Endothelial cell of umbilical vein (primary cell): Measurements from ENCODE around the gene TM4SF20. TPM values are rescaled to one million over a fixed set of nuclear protein-coding genes. Genes with fewer than 3 reads are reported as not detected.

Experiments
- BruUV-seq: library from RNA; stranded (reverse); fragments of 400-500 nt; replicated peaks from 2 replicates; lab custom pipeline; 2021; lab: Mats Ljungman, UMichigan
- CTCF ChIA-PET: fragments of 300-600, 350-600 bp; sonication (Branson Sonifier 250); formaldehyde crosslinking; loops from one replicate; lab custom pipeline; 2021; ENCODE audit warnings: antibody characterized with exemption, inconsistent platforms; lab: Charles Lee
- POLR2A ChIA-PET: fragments of 300-600, 350-600 bp; sonication (Branson Sonifier 250); formaldehyde crosslinking; loops from one replicate; lab custom pipeline; 2021; ENCODE audit warnings: antibody characterized with exemption, inconsistent platforms; lab: Charles Lee
- DNase-seq: peaks from one replicate; pipeline ENCODE4 v3.0.0-alpha.2; 2011; ENCODE audit warnings: low read depth, low spot score
- FAIRE-seq: peaks from 2 replicates; lab custom pipeline; 2011; peaks lifted over from hg19 to GRCh38; lab: Jason Lieb, UNC
- H2AFZ ChIP-seq: 2 replicates; pipeline ENCODE4 v1.6.0; 2012; ENCODE audit warnings: low read depth, low read length, control low read depth, inconsistent platforms
- H3K27ac ChIP-seq: 2 replicates; pipeline ENCODE4 v1.5.1; 2011; ENCODE audit warnings: low read depth, mild to moderate bottlenecking, control low read depth, low read length, moderate library complexity; ENCODE audit not compliant: insufficient read depth
- H3K27me3 ChIP-seq, 2 experiments: 2 replicates each; pipeline versions ENCODE4 v1.6.0 to v1.6.1; 2011; ENCODE audit warnings: low read length in 2 of 2, mixed read lengths in 1 of 2; ENCODE audit not compliant: control insufficient read depth in 2 of 2, insufficient read depth in 2 of 2
- H3K36me3 ChIP-seq, 2 experiments: 2 replicates in 1 of 2; 3 replicates in 1 of 2; pipeline ENCODE4 v1.5.1; 2011; ENCODE audit warnings: low read length in 2 of 2, mild to moderate bottlenecking in 1 of 2, moderate library complexity in 1 of 2; ENCODE audit not compliant: control insufficient read depth in 2 of 2, insufficient read depth in 2 of 2; ENCODE audit errors: extremely low read depth in 1 of 2
- H3K4me1 ChIP-seq: 3 replicates; pipeline ENCODE4 v1.5.1; 2011; ENCODE audit warnings: mild to moderate bottlenecking, low read length; ENCODE audit not compliant: control insufficient read depth, insufficient read depth; ENCODE audit errors: extremely low read depth
- H3K4me2 ChIP-seq: 2 replicates; pipeline ENCODE4 v1.6.1; 2011; ENCODE audit warnings: low read length, control low read depth, mixed read lengths; ENCODE audit not compliant: insufficient read depth
- H3K4me3 ChIP-seq, 3 experiments: fragments of 200-600 bp in 1 of 3; sonication (generic), shearing (Covaris generic) in 1 of 3; replicated peaks in 1 of 3; 2 replicates each; pipeline ENCODE4 v1.5.1; 2011 to 2016; ENCODE audit warnings: control low read depth in 3 of 3, low read length in 3 of 3, mild to moderate bottlenecking in 2 of 3, inconsistent platforms in 1 of 3, low read depth in 1 of 3, moderate library complexity in 1 of 3; ENCODE audit not compliant: insufficient read depth in 1 of 3
- H3K79me2 ChIP-seq: 2 replicates; pipeline ENCODE4 v1.6.0; 2012; ENCODE audit warnings: low read length, inconsistent platforms; ENCODE audit not compliant: control insufficient read depth, insufficient read depth
- H3K9ac ChIP-seq: replicated peaks from 2 replicates; pipeline ENCODE3; 2011; ENCODE audit warnings: low read length, control low read depth; ENCODE audit not compliant: insufficient read depth; ENCODE audit errors: extremely low read depth
- H3K9me1 ChIP-seq: replicated peaks from 3 replicates; pipeline ENCODE4 v1.6.0; 2011; ENCODE audit warnings: mild to moderate bottlenecking, low read length; ENCODE audit not compliant: control insufficient read depth, insufficient read depth; ENCODE audit errors: extremely low read depth
- H3K9me3 ChIP-seq: replicated peaks from 2 replicates; pipeline ENCODE4 v1.5.1; 2012; ENCODE audit warnings: low read length, inconsistent platforms; ENCODE audit not compliant: control insufficient read depth, insufficient read depth
- H4K20me1 ChIP-seq: replicated peaks from 2 replicates; pipeline ENCODE3; 2011; ENCODE audit warnings: mild to moderate bottlenecking, low read length; ENCODE audit not compliant: control insufficient read depth, insufficient read depth; ENCODE audit errors: extremely low read depth
- CTCF ChIP-seq, 2 donors: IDR thresholded peaks; 1 replicate in 1 of 2; 2 replicates in 1 of 2; pipeline ENCODE4 v1.5.1; 2011; ENCODE audit warnings: low read length in 2 of 2, mild to moderate bottlenecking in 2 of 2, moderate library complexity in 2 of 2, control low read depth in 1 of 2, inconsistent platforms in 1 of 2, low read depth in 1 of 2; ENCODE audit not compliant: insufficient read depth in 1 of 2; ENCODE audit errors: extremely low read depth in 1 of 2
- EZH2 ChIP-seq: IDR thresholded peaks from 2 replicates; pipeline ENCODE4 v1.6.1; 2012; ENCODE audit warnings: borderline replicate concordance, low read depth, mild to moderate bottlenecking, moderate library complexity, low read length, inconsistent platforms; ENCODE audit not compliant: severe bottlenecking
- FOS ChIP-seq: IDR thresholded peaks from 2 replicates; pipeline ENCODE4 v1.6.1; 2011; ENCODE audit warnings: mild to moderate bottlenecking, low read length, moderate library complexity, borderline replicate concordance; ENCODE audit not compliant: insufficient read depth
- GATA2 ChIP-seq: IDR thresholded peaks from 2 replicates; pipeline ENCODE4 v1.7.0; 2011; ENCODE audit warnings: low read depth, mild to moderate bottlenecking, moderate library complexity, mixed read lengths, low read length; ENCODE audit not compliant: insufficient read length, insufficient read depth
- JUN ChIP-seq: IDR thresholded peaks from 2 replicates; pipeline ENCODE4 v1.6.1; 2011; ENCODE audit warnings: borderline replicate concordance, low read depth; ENCODE audit not compliant: insufficient read length, insufficient read depth
- MAX ChIP-seq: IDR thresholded peaks from 2 replicates; pipeline ENCODE4 v1.6.1; 2011; ENCODE audit not compliant: insufficient read depth, insufficient read length
- MYC ChIP-seq: IDR thresholded peaks from one replicate; pipeline ENCODE4 v1.6.1; 2011; ENCODE audit warnings: mild to moderate bottlenecking, low read depth, low read length
- POLR2A ChIP-seq: IDR thresholded peaks from 2 replicates; pipeline ENCODE4 v1.6.1; 2012; ENCODE audit warnings: low read depth, mild to moderate bottlenecking, control low read depth, low read length
- POLR2AphosphoS5 ChIP-seq: IDR thresholded peaks from 2 replicates; pipeline ENCODE4 v1.6.1; 2012; ENCODE audit warnings: low read depth, mild to moderate bottlenecking, control low read depth, low read length, moderate library complexity; ENCODE audit not compliant: insufficient read depth
- dilution Hi-C: fragments of 300-500 bp; cut with MboI; formaldehyde crosslinking; loops from one replicate; pipeline ENCODE4 v1.15.0; 2019; ENCODE audit warnings: low sequenced_read_pairs; ENCODE audit not compliant: extremely low pct_ligation_motif_present
- intact Hi-C: fragments of 100-400 bp; cut with micrococcal nuclease; formaldehyde crosslinking; loops from one replicate; pipeline ENCODE4 v1.10.0; 2022
- polyA plus RNA-seq, 4 experiments: library from polyadenylated mRNA; depleted of rRNA in 3 of 4; stranded (reverse) in 3 of 4; unstranded in 1 of 4; fragments of >200 nt; gene quantifications; 2 replicates each; pipeline versions ENCODE4 v1.2.1 to v1.2.3, GENCODE V29; 2011 to 2012; ENCODE audit warnings: missing spikeins in 1 of 4
- total RNA-seq: library from RNA; stranded (reverse); gene quantifications from 2 replicates; pipeline ENCODE4 v1.2.3, GENCODE V29; 2021

The TM4SF20 gene
- total and polyA plus RNA-seq, 2 donors (not counting 3 experiments of a cell fraction or from before 2014, with no cell fraction given), result not detected

GRCh38 chr2:227344231-227344630 lies 34.9 kb downstream of the TM4SF20 start:
- Histone ChIP-seq H3K4me3 (no peak overlapping the region), H3K27ac (no peak overlapping the region), H3K36me3 (peaks cover 3 to 6% of the 10 kb centered on the region in 2 experiments), H4K20me1 (no peaks in the 10 kb centered on the region), H3K9ac (no peak overlapping the region), H2AFZ (no peak overlapping the region), H3K9me3 (no peaks in the 10 kb centered on the region), H3K4me2 (no peak overlapping the region), H3K27me3 (no peaks in the 10 kb centered on the region), H3K79me2 (no peaks in the 10 kb centered on the region), H3K9me1 (no peaks in the 10 kb centered on the region), H3K4me1 (no peaks in the 10 kb centered on the region)
- intact Hi-C loops (no loop called here), dilution Hi-C loops (no loop called here)
- DNase-seq (no peak), FAIRE-seq (no peak)
- ChIA-PET CTCF (interaction anchor here (0.9 kb wide), 1 partner anchor 23 kb away, joined by 3 read pairs; no protein-coding TSS in a partner anchor), POLR2A (no interaction called here)
- TF ChIP-seq POLR2AphosphoS5 (no peak), MYC (no peak), EZH2 (no peak), JUN (no peak), POLR2A (no peak), FOS (no peak), CTCF (IDR thresholded peaks at IDR 0.05; ENCODE audit: extremely low read depth in 1 of 2, insufficient read depth in 1 of 2, low read depth in 1 of 2, low read length in 2 of 2) (no peak), MAX (no peak), GATA2 (no peak)
- no TSS peak for BruUV-seq
